Measurements from ENCODE around the gene AGTPBP1. TPM values are rescaled to one million over a fixed set of nuclear protein-coding genes. Genes with fewer than 3 reads are reported as not detected.
"Not testable (repeated sequence)": the region's sequence is repeated elsewhere in the genome, so short reads cannot be mapped to it uniquely, and the experiment has no call there.

The AGTPBP1 gene
- total and polyA plus RNA-seq, 2 experiments from 2014 or later = 6.6 to 12.9 TPM

DNA sequence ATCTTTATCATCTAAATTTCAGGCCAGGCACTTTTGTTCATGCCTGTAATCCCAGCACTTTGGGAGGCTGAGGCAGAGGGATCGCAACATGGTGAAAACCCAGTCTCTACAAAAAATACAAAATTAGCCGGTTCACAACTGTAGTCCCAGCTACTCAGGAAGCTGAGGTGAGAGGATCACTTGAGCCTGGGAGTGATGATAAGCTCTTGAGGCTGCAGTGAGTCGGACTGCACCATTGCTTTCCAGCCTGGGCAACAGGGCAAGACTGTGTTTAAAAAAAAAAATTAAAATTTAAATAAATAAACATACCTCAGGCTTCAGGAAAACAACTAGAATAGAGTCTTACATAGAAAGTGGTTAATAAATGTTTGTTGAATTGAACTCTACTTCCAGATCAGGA, 147.4 kb downstream of the AGTPBP1 start:
- H3K9me3 ChIP-seq (ENCODE audit: low read depth) = no peaks in the 10 kb centered on the region
- in situ Hi-C loops (cut with MboI) = no loop called here
- no peaks in the 10 kb centered on the region for H4K20me1 ChIP-seq (ENCODE audit: insufficient read depth)
- TF ChIP-seq EZH2phosphoT487 (IDR thresholded peaks at IDR 0.05; ENCODE audit: insufficient read depth, low read depth) (no peak), EZH2 (IDR thresholded peaks at IDR 0.05; ENCODE audit: insufficient read depth, poor library complexity, severe bottlenecking) (no peak)
- no peak for DNase-seq
- H3K27ac ChIP-seq = no peak overlapping the region
- H3K4me1 ChIP-seq (ENCODE audit: insufficient read depth) = peaks cover 3% of the 10 kb centered on the region
- WGBS, 2 experiments (ENCODE audit: low coverage in 1 of 2, low lambda C conversion rate in 2 of 2, missing lambda C conversion rate in 2 of 2) = 95 to 99% methylated on average over 3 of the region's 3 CpGs
- H2AFZ ChIP-seq = no peak overlapping the region
- H3K27me3 ChIP-seq (replicated peaks; ENCODE audit: insufficient read depth) = no peaks in the 10 kb centered on the region
- no peaks in the 10 kb centered on the region for H3F3A ChIP-seq (ENCODE audit: insufficient read depth)
- no peak overlapping the region for H3K4me2 ChIP-seq (ENCODE audit: unreplicated experiment)
- H3K36me3 ChIP-seq (ENCODE audit: low read depth) = no peaks in the 10 kb centered on the region
- no peaks in the 10 kb centered on the region for H3K9me2 ChIP-seq (ENCODE audit: insufficient read depth)
- no peak overlapping the region for H3K9ac ChIP-seq
- no peak overlapping the region for H3K4me3 ChIP-seq
- no peaks in the 10 kb centered on the region for H3K79me2 ChIP-seq (ENCODE audit: insufficient read depth)

DNA sequence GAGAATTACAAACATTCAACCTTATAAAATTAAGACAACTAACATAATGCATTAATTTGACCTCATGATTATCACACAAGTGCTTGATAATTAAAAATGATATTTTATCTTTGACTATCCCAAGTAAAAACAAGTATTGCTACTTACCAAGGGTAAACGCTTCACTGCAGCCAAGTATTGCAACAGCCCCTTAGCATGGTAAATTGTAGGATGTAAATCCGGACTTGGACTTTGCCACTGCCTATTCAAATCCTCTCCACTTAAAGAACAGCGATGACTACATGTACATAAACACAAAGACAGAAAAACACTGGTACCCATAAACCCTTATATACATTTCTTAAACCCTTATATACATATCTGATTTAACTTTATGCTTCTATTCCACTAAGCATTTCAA, 155.1 kb downstream of the AGTPBP1 start:
- Histone ChIP-seq H3K79me2 (ENCODE audit: insufficient read depth) (no peaks in the 10 kb centered on the region), H2AFZ (no peak overlapping the region), H4K20me1 (ENCODE audit: insufficient read depth) (no peaks in the 10 kb centered on the region), H3K9me3 (ENCODE audit: low read depth) (no peaks in the 10 kb centered on the region), H3K27ac (no peak overlapping the region), H3K4me1 (ENCODE audit: insufficient read depth) (no peaks in the 10 kb centered on the region), H3F3A (ENCODE audit: insufficient read depth) (no peaks in the 10 kb centered on the region), H3K27me3 (replicated peaks; ENCODE audit: insufficient read depth) (no peaks in the 10 kb centered on the region), H3K36me3 (ENCODE audit: low read depth) (no peaks in the 10 kb centered on the region), H3K9ac (no peak overlapping the region), H3K4me3 (no peak overlapping the region), H3K4me2 (ENCODE audit: unreplicated experiment) (no peak overlapping the region), H3K9me2 (ENCODE audit: insufficient read depth) (no peaks in the 10 kb centered on the region)
- DNase-seq = no peak
- TF ChIP-seq EZH2 (IDR thresholded peaks at IDR 0.05; ENCODE audit: insufficient read depth, poor library complexity, severe bottlenecking) = no peak
- no peak for TF ChIP-seq EZH2phosphoT487 (IDR thresholded peaks at IDR 0.05; ENCODE audit: insufficient read depth, low read depth)
- WGBS, 2 experiments (ENCODE audit: low coverage in 1 of 2, low lambda C conversion rate in 2 of 2, missing lambda C conversion rate in 2 of 2) = 95% methylated on average over 3 of the region's 3 CpGs
- in situ Hi-C loops (cut with MboI) = no loop called here

DNA sequence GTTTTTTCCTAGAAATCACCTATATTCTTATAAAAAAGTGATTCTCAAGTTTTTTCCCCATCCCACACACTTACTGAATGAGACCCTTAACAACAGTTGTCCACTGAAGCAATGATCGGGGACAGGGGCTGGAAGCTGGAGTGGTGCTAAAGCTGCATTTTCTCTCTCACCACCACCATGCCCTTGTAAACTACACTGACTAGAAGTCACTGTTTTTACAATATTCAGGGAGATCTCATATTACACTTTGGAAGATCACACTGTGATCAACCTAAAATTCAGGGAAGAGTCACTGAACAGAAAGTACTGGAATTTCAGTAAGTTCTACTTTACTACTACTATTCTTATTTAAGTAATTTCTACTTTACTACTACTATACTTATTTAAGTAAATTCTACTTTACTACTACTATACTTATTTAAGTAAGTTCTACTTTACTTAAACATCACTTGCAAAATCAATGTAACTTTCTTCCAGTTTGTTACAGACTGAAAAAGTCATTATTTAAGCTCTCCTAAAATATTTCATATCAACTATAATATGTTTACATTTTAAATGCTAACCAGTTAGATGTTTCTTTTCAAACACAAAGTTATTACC, 164.3 kb downstream of the AGTPBP1 start:
- TF ChIP-seq EZH2phosphoT487 (IDR thresholded peaks at IDR 0.05; ENCODE audit: insufficient read depth, low read depth) (no peak), EZH2 (IDR thresholded peaks at IDR 0.05; ENCODE audit: insufficient read depth, poor library complexity, severe bottlenecking) (no peak)
- H3F3A ChIP-seq (ENCODE audit: insufficient read depth) = no peaks in the 10 kb centered on the region
- H2AFZ ChIP-seq = no peak overlapping the region
- 95 to 100% methylated on average over 1 of the region's 1 CpG for WGBS, 2 experiments (ENCODE audit: low coverage in 1 of 2, low lambda C conversion rate in 2 of 2, missing lambda C conversion rate in 2 of 2)
- no peaks in the 10 kb centered on the region for H3K27me3 ChIP-seq (replicated peaks; ENCODE audit: insufficient read depth)
- no peaks in the 10 kb centered on the region for H3K9me3 ChIP-seq (ENCODE audit: low read depth)
- H3K4me1 ChIP-seq (ENCODE audit: insufficient read depth) = no peaks in the 10 kb centered on the region
- no peaks in the 10 kb centered on the region for H3K79me2 ChIP-seq (ENCODE audit: insufficient read depth)
- in situ Hi-C loops (cut with MboI) = no loop called here
- H3K4me3 ChIP-seq = no peak overlapping the region
- no peaks in the 10 kb centered on the region for H3K36me3 ChIP-seq (ENCODE audit: low read depth)
- no peaks in the 10 kb centered on the region for H4K20me1 ChIP-seq (ENCODE audit: insufficient read depth)
- H3K27ac ChIP-seq = no peak overlapping the region
- H3K4me2 ChIP-seq (ENCODE audit: unreplicated experiment) = no peak overlapping the region
- H3K9me2 ChIP-seq (ENCODE audit: insufficient read depth) = no peaks in the 10 kb centered on the region
- H3K9ac ChIP-seq = no peak overlapping the region
- no peak for DNase-seq

DNA sequence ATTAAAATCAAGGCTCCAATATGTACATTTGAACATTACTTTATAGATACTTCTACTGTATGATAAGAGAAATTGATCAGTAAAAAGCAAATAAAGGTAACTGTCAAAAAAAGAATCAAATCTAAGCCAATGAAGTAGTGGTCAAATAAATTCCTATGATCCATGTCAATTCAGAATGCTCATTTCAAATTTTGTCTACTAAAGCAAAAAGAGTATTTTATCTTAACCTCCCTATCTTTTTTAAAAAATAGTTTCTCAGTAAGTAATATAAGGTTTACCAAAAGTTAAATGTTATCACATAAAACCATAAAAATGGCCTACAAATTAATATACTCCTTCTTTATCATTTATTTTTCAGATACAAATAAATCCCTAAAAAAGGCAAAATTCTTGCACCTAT, 165.9 kb downstream of the AGTPBP1 start:
- Histone ChIP-seq H3K27me3 (replicated peaks; ENCODE audit: insufficient read depth) (no peaks in the 10 kb centered on the region), H3F3A (ENCODE audit: insufficient read depth) (no peaks in the 10 kb centered on the region)
- TF ChIP-seq EZH2 (IDR thresholded peaks at IDR 0.05; ENCODE audit: insufficient read depth, poor library complexity, severe bottlenecking) (no peak), EZH2phosphoT487 (IDR thresholded peaks at IDR 0.05; ENCODE audit: insufficient read depth, low read depth) (no peak)

DNA sequence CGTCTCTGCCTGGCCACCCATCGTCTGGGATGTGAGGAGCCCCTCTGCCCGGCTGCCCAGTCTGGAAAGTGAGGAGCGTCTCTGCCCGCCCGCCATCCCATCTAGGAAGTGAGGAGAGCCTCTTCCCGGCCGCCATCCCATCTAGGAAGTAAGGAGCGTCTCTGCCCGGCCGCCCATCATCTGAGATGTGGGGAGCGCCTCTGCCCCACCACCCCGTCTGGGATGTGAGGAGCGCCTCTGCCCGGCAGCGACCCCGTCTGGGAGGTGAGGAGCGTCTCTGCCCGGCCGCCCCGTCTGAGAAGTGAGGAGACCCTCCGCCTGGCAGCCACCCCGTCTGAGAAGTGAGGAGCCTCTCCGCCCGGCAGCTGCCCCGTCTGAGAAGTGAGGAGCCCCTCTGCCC, 168.2 kb downstream of the AGTPBP1 start:
- H2AFZ ChIP-seq; H3K4me3 ChIP-seq; H3K36me3 ChIP-seq (ENCODE audit: low read depth); in situ Hi-C loops (cut with MboI); DNase-seq; H3K9ac ChIP-seq; H3K9me3 ChIP-seq (ENCODE audit: low read depth); H3K27me3 ChIP-seq (replicated peaks; ENCODE audit: insufficient read depth); H3K4me2 ChIP-seq (ENCODE audit: unreplicated experiment); H3K79me2 ChIP-seq (ENCODE audit: insufficient read depth); H3K9me2 ChIP-seq (ENCODE audit: insufficient read depth); H3K27ac ChIP-seq; H4K20me1 ChIP-seq (ENCODE audit: insufficient read depth); H3F3A ChIP-seq (ENCODE audit: insufficient read depth): not testable (repeated sequence)
- 96 to 98% methylated on average over 8 to 25 of the region's 26 CpGs for WGBS, 2 experiments (ENCODE audit: low coverage in 1 of 2, low lambda C conversion rate in 2 of 2, missing lambda C conversion rate in 2 of 2)
- peaks cover 14% of the 10 kb centered on the region for H3K4me1 ChIP-seq (ENCODE audit: insufficient read depth)

More for the DNA sequence above, 165.9 kb downstream of the AGTPBP1 start:
- Histone ChIP-seq H2AFZ (no peak overlapping the region), H3K4me2 (ENCODE audit: unreplicated experiment) (no peak overlapping the region), H3K36me3 (ENCODE audit: low read depth) (no peaks in the 10 kb centered on the region), H3K4me3 (no peak overlapping the region), H3K79me2 (ENCODE audit: insufficient read depth) (no peaks in the 10 kb centered on the region), H3K9ac (no peak overlapping the region), H4K20me1 (ENCODE audit: insufficient read depth) (no peaks in the 10 kb centered on the region), H3K4me1 (ENCODE audit: insufficient read depth) (peaks cover 1% of the 10 kb centered on the region; the same call in 1 of the 2 replicates), H3K9me3 (ENCODE audit: low read depth) (no peaks in the 10 kb centered on the region), H3K9me2 (ENCODE audit: insufficient read depth) (no peaks in the 10 kb centered on the region), H3K27ac (no peak overlapping the region)
- no peak for DNase-seq
- in situ Hi-C loops (cut with MboI) = no loop called here

DNA sequence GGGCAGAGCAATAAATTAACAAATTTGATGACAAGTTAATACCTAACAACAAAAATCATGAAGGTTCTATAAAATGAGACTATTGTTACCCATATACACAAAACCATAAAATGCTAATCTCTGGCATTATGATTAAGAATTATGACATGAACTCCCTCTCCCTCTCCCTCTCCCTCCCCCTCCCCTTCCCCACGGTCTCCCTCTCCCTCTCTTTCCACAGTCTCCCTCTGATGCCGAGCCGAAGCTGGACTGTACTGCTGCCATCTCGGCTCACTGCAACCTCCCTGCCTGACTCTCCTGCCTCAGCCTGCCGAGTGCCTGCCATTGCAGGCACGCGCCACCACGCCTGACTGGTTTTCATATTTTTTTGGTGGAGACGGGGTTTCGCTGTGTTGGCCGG, 168.8 kb downstream of the AGTPBP1 start:
- DNase-seq; in situ Hi-C loops (cut with MboI); H3K27me3 ChIP-seq (replicated peaks; ENCODE audit: insufficient read depth); H3F3A ChIP-seq (ENCODE audit: insufficient read depth); H3K79me2 ChIP-seq (ENCODE audit: insufficient read depth); H3K9me2 ChIP-seq (ENCODE audit: insufficient read depth); H3K9ac ChIP-seq; H3K4me3 ChIP-seq; H3K36me3 ChIP-seq (ENCODE audit: low read depth); H2AFZ ChIP-seq; H3K4me2 ChIP-seq (ENCODE audit: unreplicated experiment); H3K27ac ChIP-seq; H3K9me3 ChIP-seq (ENCODE audit: low read depth); H4K20me1 ChIP-seq (ENCODE audit: insufficient read depth): not testable (repeated sequence)
- peaks cover 14% of the 10 kb centered on the region for H3K4me1 ChIP-seq (ENCODE audit: insufficient read depth)
- WGBS, 2 experiments (ENCODE audit: low coverage in 1 of 2, low lambda C conversion rate in 2 of 2, missing lambda C conversion rate in 2 of 2) = 90 to 99% methylated on average over 7 to 11 of the region's 11 CpGs

All from GM23248 (cell line).